Spleen (tissue), 11 donors: Measurements from ENCODE around the gene CBLC. TPM values are rescaled to one million over a fixed set of nuclear protein-coding genes. Genes with fewer than 3 reads are reported as not detected.

Source experiments
- DNase-seq: peaks from one replicate; pipeline ENCODE4 v3.0.0-alpha.2; 2020
- H3K27ac ChIP-seq, 8 donors: fragments of 200-600 bp; sonication (generic) in 7 of 8; 1 replicate in 4 of 8; 2 replicates in 4 of 8; pipeline versions ENCODE4 v1.5.0 to v1.8.0; 2016 to 2021; ENCODE audit warnings: inconsistent platforms in 4 of 8, mild to moderate bottlenecking in 4 of 8, moderate library complexity in 1 of 8
- H3K27me3 ChIP-seq, 7 donors: fragments of 200-600 bp; sonication (generic) in 6 of 7; replicated peaks in 1 of 7; 1 replicate in 4 of 7; 2 replicates in 3 of 7; pipeline versions ENCODE4 v1.5.0 to v1.8.0; 2016 to 2021; ENCODE audit warnings: inconsistent platforms in 3 of 7, mild to moderate bottlenecking in 1 of 7
- H3K36me3 ChIP-seq, 6 donors: fragments of 200-600 bp; sonication (generic) in 5 of 6; 1 replicate in 4 of 6; 2 replicates in 2 of 6; pipeline versions ENCODE4 v1.5.0 to v1.8.0; 2016 to 2021; ENCODE audit warnings: inconsistent platforms in 2 of 6
- H3K4me1 ChIP-seq, 6 donors: fragments of 200-600 bp; sonication (generic) in 5 of 6; 1 replicate in 3 of 6; 2 replicates in 3 of 6; pipeline versions ENCODE4 v1.5.0 to v1.8.0; 2016 to 2021; ENCODE audit warnings: inconsistent platforms in 3 of 6
- H3K4me3 ChIP-seq, 8 donors: fragments of 200-600 bp; sonication (generic) in 7 of 8; 1 replicate in 4 of 8; 2 replicates in 4 of 8; pipeline versions ENCODE4 v1.5.0 to v1.8.0; 2016 to 2021; ENCODE audit warnings: inconsistent platforms in 4 of 8, mild to moderate bottlenecking in 4 of 8, moderate library complexity in 2 of 8
- H3K9me3 ChIP-seq, 8 donors: fragments of 200-600 bp; sonication (generic) in 7 of 8; 1 replicate in 4 of 8; 2 replicates in 4 of 8; pipeline versions ENCODE4 v1.5.0 to v1.8.0; 2016 to 2021; ENCODE audit warnings: inconsistent platforms in 4 of 8
- CTCF ChIP-seq, 11 experiments: fragments of 200-600 bp in 7 of 11; fragments of 450-650 bp in 4 of 11; sonication (generic) in 4 of 11; IDR thresholded peaks in 8 of 11; conservative IDR thresholded peaks in 3 of 11; 1 replicate in 7 of 11; 2 replicates in 4 of 11; pipeline versions ENCODE4 v1.4.0 to v1.8.0; 2016 to 2021; ENCODE audit warnings: antibody characterized with exemption in 11 of 11, inconsistent platforms in 4 of 11, mild to moderate bottlenecking in 1 of 11
- POLR2A ChIP-seq, 3 donors: fragments of 450-650 bp; IDR thresholded peaks; one replicate each; pipeline ENCODE4 v1.5.1; 2017; ENCODE audit warnings: antibody characterized with exemption in 3 of 3, mild to moderate bottlenecking in 1 of 3
- POLR2AphosphoS5 ChIP-seq, 3 donors: sonication (generic); formaldehyde crosslinking; IDR thresholded peaks; one replicate each; pipeline ENCODE4 v1.5.1; 2017; ENCODE audit warnings: antibody characterized with exemption in 3 of 3
- WGBS, 5 donors: extraction: QIAGEN DNeasy Blood & Tissue Kit in 3 of 5; methylation state at CpG; one replicate each; pipeline versions ENCODE4 v1.1.5 to v1.1.7; 2013 to 2018; 5-methylcytosine and 5-hydroxymethylcytosine counted together
- intact Hi-C: fragments of 100-400 bp; cut with DNase I; formaldehyde crosslinking; loops from one replicate; pipeline ENCODE4 v1.15.0; 2023; ENCODE audit warnings: low total_unique reads
- polyA plus RNA-seq, 3 donors: library from polyadenylated mRNA; stranded (reverse); fragments of 200-250 nt; gene quantifications; one replicate each; pipeline ENCODE4 v1.2.1, GENCODE V29; 2013
- total RNA-seq, 7 donors: library from RNA; depleted of rRNA in 3 of 7; stranded (reverse); fragments of >200 nt in 3 of 7; fragmentation: NEBNext Ultra II Directional in 4 of 7; extraction: Animal tissue kit (Norgen Biotek cat#: 25700) in 4 of 7; gene quantifications; one replicate each; pipeline versions ENCODE4 v1.1.0 to v1.2.1, GENCODE V29; 2016 to 2021
- donor health status: healthy with polysubstance abuse.
- donor health status: DM: no; HTN: no; CAD: no; lungs with moderate emphysema.
- donor health status: DM: no; HTN: no; CAD: no.
- donor health status: Bipolar disorder and iron deficiency.
- donor health status: healthy.
- donor health status: DM: no; HTN: no; CAD: no.
- donor health status: DM: yes; HTN: yes; CAD: no.

CBLC gene
- total and polyA plus RNA-seq, 10 donors = not detected

GRCh38 chr19:44731081-44731480, 46.6 kb upstream of the CBLC start:
- Histone ChIP-seq H3K9me3 (no peaks in the 10 kb centered on the region), H3K27me3 (no peaks in the 10 kb centered on the region), H3K4me1 (peaks cover 0 to 60% (median 15%) of the 10 kb centered on the region in 6 donors), H3K27ac (no peak overlapping the region), H3K4me3 (no peak overlapping the region), H3K36me3 (no peaks in the 10 kb centered on the region)
- DNase-seq = no peak
- 95 to 99% (median 96%) methylated on average over 5 of the region's 5 CpGs for WGBS, 5 donors
- TF ChIP-seq CTCF (IDR thresholded peaks at IDR 0.05 in 8 of 11, conservative IDR thresholded peaks at IDR 0.05 in 3 of 11) = no peak
- TF ChIP-seq POLR2AphosphoS5 (IDR thresholded peaks at IDR 0.05) = no peak
- TF ChIP-seq POLR2A (IDR thresholded peaks at IDR 0.05) = no peak
- intact Hi-C loops = no loop called here

- H3K27ac ChIP-seq = no peak overlapping the region
- 73 to 91% (median 83%) methylated on average over 3 to 5 of the region's 5 CpGs for WGBS, 5 donors
- no peaks in the 10 kb centered on the region for H3K36me3 ChIP-seq
- TF ChIP-seq POLR2AphosphoS5 (IDR thresholded peaks at IDR 0.05) (no peak), CTCF (IDR thresholded peaks at IDR 0.05 in 8 of 11, conservative IDR thresholded peaks at IDR 0.05 in 3 of 11) (no peak), POLR2A (IDR thresholded peaks at IDR 0.05) (no peak)
- intact Hi-C loops = no loop called here
- no peak overlapping the region for H3K4me3 ChIP-seq
- H3K27me3 ChIP-seq = no peaks in the 10 kb centered on the region
- no peaks in the 10 kb centered on the region for H3K9me3 ChIP-seq
- H3K4me1 ChIP-seq = peaks cover 0 to 60% (median 18%) of the 10 kb centered on the region in 6 donors
- DNase-seq = no peak
Observed at GRCh38 chr19:44731622-44732021, 46.1 kb upstream of the CBLC start.

DNA sequence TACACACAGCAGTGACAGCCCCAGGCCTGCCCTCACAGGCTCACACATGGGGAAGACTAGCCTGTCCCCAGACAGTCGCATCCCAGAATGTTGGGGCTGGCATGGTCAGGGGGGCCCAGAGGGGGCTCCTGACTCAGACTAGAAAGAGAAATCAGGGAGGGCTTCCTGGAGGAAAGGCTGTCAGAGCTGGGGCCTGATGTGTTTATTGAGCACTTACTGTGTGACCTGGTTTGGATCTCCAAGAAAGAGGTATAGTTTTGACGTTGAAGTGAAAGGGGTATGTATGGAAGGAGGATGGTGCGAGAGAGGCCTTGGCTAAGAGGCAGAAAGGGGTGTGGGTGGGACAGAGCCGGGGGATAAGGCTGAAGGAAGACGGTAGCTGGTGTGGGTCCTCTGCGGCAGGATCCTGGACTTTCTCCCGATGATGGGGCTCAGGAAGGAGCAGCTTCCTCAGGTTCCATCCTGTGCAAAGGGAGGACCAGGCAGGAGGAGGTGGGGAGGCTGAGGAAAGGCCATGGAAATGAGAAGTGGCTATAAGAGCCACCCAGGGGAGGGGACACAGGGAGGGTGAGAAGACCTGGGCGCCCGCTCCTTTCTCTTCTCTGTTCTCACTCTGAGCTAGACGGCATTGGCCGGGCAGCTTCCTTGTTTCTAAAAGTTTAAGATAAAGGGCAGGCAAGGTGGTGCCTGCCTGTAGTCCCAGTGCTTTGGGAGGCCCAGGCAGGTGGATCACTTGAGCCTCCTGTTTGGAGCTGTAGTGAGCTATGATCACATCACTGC, 45.3 kb upstream of the CBLC start:
- intact Hi-C loops = no loop called here
- H3K27me3 ChIP-seq = no peaks in the 10 kb centered on the region
- H3K4me1 ChIP-seq = peaks cover 0 to 63% (median 26%) of the 10 kb centered on the region in 6 donors
- WGBS, 5 donors = 67 to 82% (median 72%) methylated on average over 11 of the region's 11 CpGs
- H3K36me3 ChIP-seq = no peaks in the 10 kb centered on the region
- TF ChIP-seq CTCF (IDR thresholded peaks at IDR 0.05 in 8 of 11, conservative IDR thresholded peaks at IDR 0.05 in 3 of 11) = no peak
- TF ChIP-seq POLR2AphosphoS5 (IDR thresholded peaks at IDR 0.05) = no peak
- no peak for TF ChIP-seq POLR2A (IDR thresholded peaks at IDR 0.05)
- H3K9me3 ChIP-seq = no peaks in the 10 kb centered on the region
- H3K27ac ChIP-seq = no peak overlapping the region
- DNase-seq = no peak
- H3K4me3 ChIP-seq = no peak overlapping the region

GRCh38 chr19:44734357-44734756, 43.3 kb upstream of the CBLC start:
- H3K27ac ChIP-seq = no peak overlapping the region
- peaks cover 14 to 66% (median 39%) of the 10 kb centered on the region in 6 donors for H3K4me1 ChIP-seq
- H3K4me3 ChIP-seq = no peak overlapping the region
- intact Hi-C loops = no loop called here
- 3 to 47% (median 42%) methylated on average over 1 of the region's 1 CpG for WGBS, 5 donors
- no peak for DNase-seq
- no peaks in the 10 kb centered on the region for H3K9me3 ChIP-seq
- TF ChIP-seq CTCF (IDR thresholded peaks at IDR 0.05 in 8 of 11, conservative IDR thresholded peaks at IDR 0.05 in 3 of 11) = no peak
- no peak for TF ChIP-seq POLR2A (IDR thresholded peaks at IDR 0.05)
- TF ChIP-seq POLR2AphosphoS5 (IDR thresholded peaks at IDR 0.05) = no peak
- H3K27me3 ChIP-seq = no peaks in the 10 kb centered on the region
- no peaks in the 10 kb centered on the region for H3K36me3 ChIP-seq
